ENCODE measurements around the gene MCM5.

Gene MCM5

GRCh38 chr22:35463231-35463933 is 63.4 kb downstream of the MCM5 start:
- Histone ChIP-seq H3K56ac (ENCODE audit: low read length) (no peak overlapping the region), H3K27ac (ENCODE audit: low read depth, low read length) (no peak overlapping the region), H3K27me3 (ENCODE audit: insufficient read depth, low read length, poor library complexity) (no peaks in the 10 kb centered on the region), H2AK5ac (ENCODE audit: low read length) (no peak overlapping the region), H3K4me3 (ENCODE audit: low read length) (no peak overlapping the region), H3K4ac (ENCODE audit: low read depth, low read length) (no peak overlapping the region), H3K23ac (ENCODE audit: low read length) (no peak overlapping the region), H4K8ac (ENCODE audit: low read depth, low read length) (no peak overlapping the region), H4K5ac (ENCODE audit: low read length) (no peak overlapping the region), H2BK5ac (ENCODE audit: low read length) (no peak overlapping the region), H2BK120ac (ENCODE audit: low read depth, low read length) (no peak overlapping the region), H3K79me2 (ENCODE audit: control insufficient read depth, insufficient read depth, low read length) (no peaks in the 10 kb centered on the region), H3K9ac (ENCODE audit: low read length) (no peak overlapping the region), H3K4me2 (ENCODE audit: low read length) (no peak overlapping the region), H3K36me3 (ENCODE audit: control insufficient read depth, insufficient read depth, low read length) (no peaks in the 10 kb centered on the region), H3K79me1 (ENCODE audit: low read length) (no peaks in the 10 kb centered on the region), H2BK15ac (replicated peaks; ENCODE audit: low read depth) (no peak overlapping the region), H3K18ac (ENCODE audit: low read length) (no peak overlapping the region), H3K4me1 (ENCODE audit: control insufficient read depth, low read depth, low read length) (no peaks in the 10 kb centered on the region)
- WGBS (ENCODE audit: extremely low coverage, insufficient coverage, low lambda C conversion rate) = 100% methylated on average over 1 of the region's 2 CpGs
- no peak for DNase-seq

GRCh38 chr22:35464399-35464798 is 64.5 kb downstream of the MCM5 start:
- Histone ChIP-seq H4K8ac (ENCODE audit: low read depth, low read length) (no peak overlapping the region), H3K4me1 (ENCODE audit: control insufficient read depth, low read depth, low read length) (no peaks in the 10 kb centered on the region), H3K56ac (ENCODE audit: low read length) (no peak overlapping the region), H3K27ac (ENCODE audit: low read depth, low read length) (no peak overlapping the region), H3K23ac (ENCODE audit: low read length) (no peak overlapping the region), H3K9ac (ENCODE audit: low read length) (no peak overlapping the region), H3K4ac (ENCODE audit: low read depth, low read length) (no peak overlapping the region), H3K4me2 (ENCODE audit: low read length) (no peak overlapping the region), H2BK120ac (ENCODE audit: low read depth, low read length) (no peak overlapping the region), H2AK5ac (ENCODE audit: low read length) (no peak overlapping the region), H3K79me1 (ENCODE audit: low read length) (no peaks in the 10 kb centered on the region), H4K5ac (ENCODE audit: low read length) (no peak overlapping the region), H3K4me3 (ENCODE audit: low read length) (no peak overlapping the region), H2BK5ac (ENCODE audit: low read length) (no peak overlapping the region), H3K27me3 (ENCODE audit: insufficient read depth, low read length, poor library complexity) (no peaks in the 10 kb centered on the region), H3K18ac (ENCODE audit: low read length) (no peak overlapping the region), H3K36me3 (ENCODE audit: control insufficient read depth, insufficient read depth, low read length) (no peaks in the 10 kb centered on the region), H3K79me2 (ENCODE audit: control insufficient read depth, insufficient read depth, low read length) (no peaks in the 10 kb centered on the region), H2BK15ac (replicated peaks; ENCODE audit: low read depth) (no peak overlapping the region)
- DNase-seq = no peak
- WGBS (ENCODE audit: extremely low coverage, insufficient coverage, low lambda C conversion rate) = no CpG with 5 or more reads among the region's 3 CpGs

GRCh38 chr22:35465109-35465701 is 65.3 kb downstream of the MCM5 start:
- H3K4ac ChIP-seq (ENCODE audit: low read depth, low read length) = no peak overlapping the region
- no peak overlapping the region for H2BK15ac ChIP-seq (replicated peaks; ENCODE audit: low read depth)
- no peaks in the 10 kb centered on the region for H3K4me1 ChIP-seq (ENCODE audit: control insufficient read depth, low read depth, low read length)
- no peaks in the 10 kb centered on the region for H3K27me3 ChIP-seq (ENCODE audit: insufficient read depth, low read length, poor library complexity)
- H2BK120ac ChIP-seq (ENCODE audit: low read depth, low read length) = no peak overlapping the region
- no peak overlapping the region for H3K27ac ChIP-seq (ENCODE audit: low read depth, low read length)
- no peak for DNase-seq
- H3K23ac ChIP-seq (ENCODE audit: low read length) = no peak overlapping the region
- H3K4me3 ChIP-seq (ENCODE audit: low read length) = no peak overlapping the region
- H3K4me2 ChIP-seq (ENCODE audit: low read length) = no peak overlapping the region
- no peak overlapping the region for H4K8ac ChIP-seq (ENCODE audit: low read depth, low read length)
- WGBS (ENCODE audit: extremely low coverage, insufficient coverage, low lambda C conversion rate) = no CpG with 5 or more reads among the region's 9 CpGs
- no peak overlapping the region for H3K18ac ChIP-seq (ENCODE audit: low read length)
- no peaks in the 10 kb centered on the region for H3K36me3 ChIP-seq (ENCODE audit: control insufficient read depth, insufficient read depth, low read length)
- no peak overlapping the region for H2BK5ac ChIP-seq (ENCODE audit: low read length)
- no peaks in the 10 kb centered on the region for H3K79me1 ChIP-seq (ENCODE audit: low read length)
- no peak overlapping the region for H3K9ac ChIP-seq (ENCODE audit: low read length)
- H3K56ac ChIP-seq (ENCODE audit: low read length) = no peak overlapping the region
- no peak overlapping the region for H2AK5ac ChIP-seq (ENCODE audit: low read length)
- no peak overlapping the region for H4K5ac ChIP-seq (ENCODE audit: low read length)
- no peaks in the 10 kb centered on the region for H3K79me2 ChIP-seq (ENCODE audit: control insufficient read depth, insufficient read depth, low read length)

GRCh38 chr22:35467681-35468434 is 67.9 kb downstream of the MCM5 start:
- Histone ChIP-seq H3K4me3 (ENCODE audit: low read length) (no peak overlapping the region), H2AK5ac (ENCODE audit: low read length) (no peak overlapping the region), H2BK120ac (ENCODE audit: low read depth, low read length) (no peak overlapping the region), H4K5ac (ENCODE audit: low read length) (no peak overlapping the region), H3K56ac (ENCODE audit: low read length) (no peak overlapping the region), H3K18ac (ENCODE audit: low read length) (no peak overlapping the region), H3K79me2 (ENCODE audit: control insufficient read depth, insufficient read depth, low read length) (no peaks in the 10 kb centered on the region), H3K23ac (ENCODE audit: low read length) (no peak overlapping the region), H3K9ac (ENCODE audit: low read length) (no peak overlapping the region), H2BK15ac (replicated peaks; ENCODE audit: low read depth) (no peak overlapping the region), H3K4me1 (ENCODE audit: control insufficient read depth, low read depth, low read length) (no peaks in the 10 kb centered on the region), H3K27ac (ENCODE audit: low read depth, low read length) (no peak overlapping the region), H3K79me1 (ENCODE audit: low read length) (no peaks in the 10 kb centered on the region), H3K27me3 (ENCODE audit: insufficient read depth, low read length, poor library complexity) (no peaks in the 10 kb centered on the region), H3K4ac (ENCODE audit: low read depth, low read length) (no peak overlapping the region), H3K4me2 (ENCODE audit: low read length) (no peak overlapping the region), H4K8ac (ENCODE audit: low read depth, low read length) (no peak overlapping the region), H3K36me3 (ENCODE audit: control insufficient read depth, insufficient read depth, low read length) (no peaks in the 10 kb centered on the region), H2BK5ac (ENCODE audit: low read length) (no peak overlapping the region)
- WGBS (ENCODE audit: extremely low coverage, insufficient coverage, low lambda C conversion rate) = no CpG with 5 or more reads among the region's 11 CpGs
- peak; percentile 16 for DNase-seq

- Histone ChIP-seq H3K23ac (ENCODE audit: low read length) (no peak overlapping the region), H3K9ac (ENCODE audit: low read length) (no peak overlapping the region), H3K18ac (ENCODE audit: low read length) (no peak overlapping the region), H3K79me1 (ENCODE audit: low read length) (no peaks in the 10 kb centered on the region), H2BK120ac (ENCODE audit: low read depth, low read length) (no peak overlapping the region), H3K4me2 (ENCODE audit: low read length) (no peak overlapping the region), H4K5ac (ENCODE audit: low read length) (no peak overlapping the region), H4K8ac (ENCODE audit: low read depth, low read length) (no peak overlapping the region), H2AK5ac (ENCODE audit: low read length) (no peak overlapping the region), H3K27ac (ENCODE audit: low read depth, low read length) (no peak overlapping the region), H3K4me3 (ENCODE audit: low read length) (no peak overlapping the region), H2BK15ac (replicated peaks; ENCODE audit: low read depth) (no peak overlapping the region), H3K4ac (ENCODE audit: low read depth, low read length) (no peak overlapping the region), H3K4me1 (ENCODE audit: control insufficient read depth, low read depth, low read length) (no peaks in the 10 kb centered on the region), H3K36me3 (ENCODE audit: control insufficient read depth, insufficient read depth, low read length) (no peaks in the 10 kb centered on the region), H3K79me2 (ENCODE audit: control insufficient read depth, insufficient read depth, low read length) (no peaks in the 10 kb centered on the region), H3K27me3 (ENCODE audit: insufficient read depth, low read length, poor library complexity) (no peaks in the 10 kb centered on the region), H3K56ac (ENCODE audit: low read length) (no peak overlapping the region), H2BK5ac (ENCODE audit: low read length) (no peak overlapping the region)
- no CpG with 5 or more reads among the region's 6 CpGs for WGBS (ENCODE audit: extremely low coverage, insufficient coverage, low lambda C conversion rate)
- DNase-seq = peak; percentile 50
Measured at GRCh38 chr22:35470903-35471321, 71.0 kb downstream of the MCM5 start.
